BE2C (cell line): ENCODE data around the gene CGB5.
A peak's percentile ranks its signal among the peaks of the same experiment; 100 is the strongest.

Source experiments
- DNase-seq: peaks from one replicate; pipeline ENCODE4 v3.0.0-alpha.2; 2020
- H3K27me3 ChIP-seq: fragments of 250-450 bp; sonication (Bioruptor Pico); 2 replicates; pipeline ENCODE4 v1.5.1; 2020; ENCODE audit warnings: mild to moderate bottlenecking
- H3K36me3 ChIP-seq: fragments of 250-450 bp; sonication (Bioruptor Pico); 2 replicates; pipeline ENCODE4 v1.5.1; 2020; ENCODE audit warnings: mild to moderate bottlenecking
- H3K4me1 ChIP-seq: fragments of 250-450 bp; sonication (Bioruptor Pico); 2 replicates; pipeline ENCODE4 v1.5.1; 2020
- H3K4me3 ChIP-seq: 2 replicates; pipeline ENCODE4 v1.5.1; 2011; ENCODE audit warnings: low read depth, low read length
- H3K9me3 ChIP-seq: fragments of 250-450 bp; sonication (Bioruptor Pico); 2 replicates; pipeline ENCODE4 v1.5.1; 2020
- TF ChIP-seq, protein P1 (sequence below): IDR thresholded peaks from 2 replicates; pipeline ENCODE4 v1.5.1; 2012; ENCODE audit warnings: mild to moderate bottlenecking, low read depth, low read length

CGB5 gene

DNA sequence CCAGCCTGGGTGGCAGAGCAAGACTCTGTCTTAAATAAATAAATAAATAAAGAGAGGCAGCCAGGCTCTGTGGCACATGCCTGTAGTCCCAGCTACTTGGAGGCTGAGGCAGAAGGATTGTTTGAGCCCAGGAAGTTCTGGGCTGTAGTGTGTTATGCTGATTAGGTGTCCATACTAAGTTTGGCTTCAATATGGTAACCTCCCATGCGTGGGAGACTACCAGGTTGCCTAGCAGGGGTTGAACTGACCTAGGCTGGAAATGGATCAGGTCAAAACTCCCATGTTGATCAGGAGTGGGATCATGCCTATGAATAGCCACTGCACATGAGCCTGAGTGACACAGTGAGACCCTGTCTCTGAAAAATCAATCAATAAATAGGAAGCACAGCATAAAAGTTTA lies 37.6 kb downstream of the CGB5 start:
- DNase-seq, result no peak
- Histone ChIP-seq H3K4me3 (no peak overlapping the region), H3K4me1 (peaks cover 3% of the 10 kb centered on the region), H3K9me3 (no peaks in the 10 kb centered on the region), H3K36me3 (peaks cover 2% of the 10 kb centered on the region; the same call in 1 of the 2 replicates), H3K27me3 (no peaks in the 10 kb centered on the region)
- TF ChIP-seq, protein P1, sequence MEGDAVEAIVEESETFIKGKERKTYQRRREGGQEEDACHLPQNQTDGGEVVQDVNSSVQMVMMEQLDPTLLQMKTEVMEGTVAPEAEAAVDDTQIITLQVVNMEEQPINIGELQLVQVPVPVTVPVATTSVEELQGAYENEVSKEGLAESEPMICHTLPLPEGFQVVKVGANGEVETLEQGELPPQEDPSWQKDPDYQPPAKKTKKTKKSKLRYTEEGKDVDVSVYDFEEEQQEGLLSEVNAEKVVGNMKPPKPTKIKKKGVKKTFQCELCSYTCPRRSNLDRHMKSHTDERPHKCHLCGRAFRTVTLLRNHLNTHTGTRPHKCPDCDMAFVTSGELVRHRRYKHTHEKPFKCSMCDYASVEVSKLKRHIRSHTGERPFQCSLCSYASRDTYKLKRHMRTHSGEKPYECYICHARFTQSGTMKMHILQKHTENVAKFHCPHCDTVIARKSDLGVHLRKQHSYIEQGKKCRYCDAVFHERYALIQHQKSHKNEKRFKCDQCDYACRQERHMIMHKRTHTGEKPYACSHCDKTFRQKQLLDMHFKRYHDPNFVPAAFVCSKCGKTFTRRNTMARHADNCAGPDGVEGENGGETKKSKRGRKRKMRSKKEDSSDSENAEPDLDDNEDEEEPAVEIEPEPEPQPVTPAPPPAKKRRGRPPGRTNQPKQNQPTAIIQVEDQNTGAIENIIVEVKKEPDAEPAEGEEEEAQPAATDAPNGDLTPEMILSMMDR, result no peak

DNA sequence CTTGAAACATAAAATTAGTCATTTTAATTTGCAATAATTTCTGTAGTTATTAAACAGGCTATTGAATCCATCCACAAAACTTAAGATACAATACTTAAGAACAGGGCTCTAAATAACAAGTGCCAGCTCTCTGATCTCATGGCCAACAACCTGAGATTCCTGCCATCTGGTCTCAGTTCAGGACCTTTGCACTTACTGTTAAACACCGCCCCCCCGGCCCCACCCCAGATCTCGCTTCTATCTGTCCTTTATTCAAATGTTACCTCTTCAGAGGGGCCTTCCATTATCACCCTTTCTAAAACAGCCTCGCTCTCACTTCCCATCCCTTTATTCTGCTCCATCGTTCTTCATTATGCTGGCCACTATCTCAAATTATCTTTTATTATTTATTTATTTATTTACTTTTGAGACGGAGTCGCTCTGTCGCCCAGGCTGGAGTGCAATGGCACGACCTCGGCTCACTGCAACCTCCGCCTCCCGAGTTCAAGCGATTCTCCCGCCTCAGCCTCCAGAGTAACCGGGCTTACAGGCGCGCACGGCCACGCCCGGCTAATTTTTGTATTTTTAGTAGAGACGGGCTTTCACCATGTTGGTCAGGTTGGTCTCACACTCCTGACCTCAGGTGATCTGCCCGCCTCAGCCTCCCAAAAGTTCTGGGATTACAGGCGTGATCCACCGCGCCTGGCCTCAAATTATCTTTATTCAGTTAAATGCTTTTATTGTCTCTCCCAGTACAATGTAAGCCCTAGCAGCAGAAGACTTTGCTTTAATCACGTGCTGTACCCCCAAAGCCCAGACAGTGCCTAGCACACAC lies 40.8 kb downstream of the CGB5 start:
- Histone ChIP-seq H3K9me3 (no peaks in the 10 kb centered on the region), H3K4me3 (peak overlapping the region; percentile 76), H3K27me3 (no peaks in the 10 kb centered on the region), H3K36me3 (peaks cover 29% of the 10 kb centered on the region), H3K4me1 (peaks cover 3% of the 10 kb centered on the region)
- TF ChIP-seq, protein P1, result no peak
- no peak for DNase-seq

DNA sequence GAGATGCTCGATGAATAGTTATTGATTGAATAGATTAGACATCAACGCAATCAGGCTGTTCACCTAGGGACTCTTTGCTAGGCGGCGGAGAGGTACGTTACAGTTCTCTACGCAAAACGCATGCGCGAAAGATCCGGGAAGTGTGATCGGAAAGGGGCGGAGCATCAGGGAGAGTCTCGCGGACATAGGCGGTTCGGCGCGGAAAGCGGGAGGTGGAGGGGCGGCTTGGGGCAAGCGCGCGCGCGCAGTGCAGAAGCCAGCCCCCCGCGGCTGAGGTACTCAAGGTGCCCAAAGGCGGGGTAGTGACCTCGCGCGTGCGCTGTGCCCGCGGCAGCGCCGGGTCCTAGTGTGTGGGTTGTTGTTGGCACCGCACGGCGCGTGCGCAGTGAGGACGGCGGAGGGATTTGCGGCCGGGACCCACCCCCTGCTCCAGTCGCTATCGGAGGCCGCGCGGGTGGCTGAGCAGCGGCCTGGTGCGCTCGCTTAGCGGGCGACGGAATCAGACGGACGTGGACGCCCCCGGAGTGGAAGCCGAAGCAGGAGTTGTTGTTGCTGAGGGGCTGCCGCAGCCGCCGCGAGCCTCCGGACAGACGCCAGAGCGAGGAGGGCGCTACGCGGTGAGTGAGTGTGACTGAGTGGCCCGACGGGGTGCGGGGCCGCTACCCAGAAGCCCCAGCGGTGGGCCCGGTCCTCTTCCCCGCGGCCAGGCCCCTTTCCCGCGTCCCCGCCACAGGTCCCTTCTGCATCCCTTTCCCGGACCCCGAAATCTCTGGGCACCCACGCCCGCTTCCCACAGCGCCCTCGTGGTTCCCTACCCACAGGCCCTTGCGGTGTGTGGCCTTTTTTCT lies 41.6 kb downstream of the CGB5 start, which contains the start of gene SNRNP70:
Gene SNRNP70, plus strand, starts transcription at position 432 of the 848 bp plus-strand sequence. CDS start 964 bp downstream, outside the sequence.
- TF ChIP-seq, protein P1, result no peak
- Histone ChIP-seq H3K27me3 (no peaks in the 10 kb centered on the region), H3K4me1 (peaks cover 3% of the 10 kb centered on the region)

DNA sequence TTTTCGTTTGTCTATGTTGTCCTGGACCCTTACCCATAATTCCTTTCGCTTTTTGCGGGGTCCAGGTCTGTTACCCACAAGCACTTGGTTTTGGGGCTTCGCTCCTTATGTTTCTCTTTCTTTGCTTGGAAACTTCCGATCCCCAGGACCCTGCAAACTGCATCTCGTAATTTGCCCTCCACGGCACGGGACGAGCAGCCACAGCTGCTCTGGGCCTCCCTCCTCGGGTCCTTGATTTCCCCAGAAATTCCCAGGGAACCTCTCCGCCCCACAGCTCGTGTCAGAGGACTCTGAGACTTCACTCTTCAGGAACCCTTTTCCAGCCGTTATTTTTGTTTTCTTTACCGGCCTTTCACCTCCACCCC lies 42.2 kb downstream of the CGB5 start:
- peaks cover 40% of the 10 kb centered on the region for H3K36me3 ChIP-seq
- H3K9me3 ChIP-seq, result no peaks in the 10 kb centered on the region
- H3K4me3 ChIP-seq, result peak overlapping the region; percentile 76
- H3K27me3 ChIP-seq, result no peaks in the 10 kb centered on the region
- TF ChIP-seq, protein P1, result no peak
- DNase-seq, result no peak
- peaks cover 3% of the 10 kb centered on the region for H3K4me1 ChIP-seq

More for the DNA sequence above, 41.6 kb downstream of the CGB5 start, which contains the start of gene SNRNP70:
- Histone ChIP-seq H3K36me3 (peaks cover 34% of the 10 kb centered on the region), H3K9me3 (no peaks in the 10 kb centered on the region), H3K4me3 (peak within 1 kb of the TSS; percentile 76)
- peak; percentile 100 for DNase-seq

DNA sequence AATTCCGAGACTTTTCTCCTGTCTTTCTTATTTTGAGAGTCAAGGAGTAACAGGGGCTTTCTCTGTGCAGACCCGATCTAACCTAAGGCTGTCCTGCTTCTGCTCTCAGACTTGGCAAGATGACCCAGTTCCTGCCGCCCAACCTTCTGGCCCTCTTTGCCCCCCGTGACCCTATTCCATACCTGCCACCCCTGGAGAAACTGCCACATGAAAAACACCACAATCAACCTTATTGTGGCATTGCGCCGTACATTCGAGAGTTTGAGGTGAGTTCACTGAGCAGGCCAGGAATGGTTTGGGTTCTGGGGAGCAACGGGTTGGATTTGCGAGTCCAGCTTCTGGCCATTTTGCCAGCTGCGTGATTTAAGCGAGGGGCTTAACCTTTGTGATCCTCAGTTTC lies 42.6 kb downstream of the CGB5 start:
- TF ChIP-seq, protein P1, result no peak
- peaks cover 45% of the 10 kb centered on the region for H3K36me3 ChIP-seq
- H3K27me3 ChIP-seq, result no peaks in the 10 kb centered on the region
- no peak for DNase-seq
- no peaks in the 10 kb centered on the region for H3K9me3 ChIP-seq
- peaks cover 3% of the 10 kb centered on the region for H3K4me1 ChIP-seq
- H3K4me3 ChIP-seq, result peak overlapping the region; percentile 76
